GM18873 (cell line): ENCODE results near the gene ZC3H18.
"Not testable (repeated sequence)": the region's sequence is repeated elsewhere in the genome, so short reads cannot be mapped to it uniquely, and the experiment has no call there.

ENCODE experiments used
- ATAC-seq: cut with Tn5 transposase; IDR thresholded peaks from one replicate; pipeline ENCODE4 v1.9.1; 2021; ENCODE audit warnings: mild to moderate bottlenecking, moderate library complexity, moderate number of reproducible peaks; ENCODE audit not compliant: unreplicated experiment, low FRiP score

Gene ZC3H18

DNA sequence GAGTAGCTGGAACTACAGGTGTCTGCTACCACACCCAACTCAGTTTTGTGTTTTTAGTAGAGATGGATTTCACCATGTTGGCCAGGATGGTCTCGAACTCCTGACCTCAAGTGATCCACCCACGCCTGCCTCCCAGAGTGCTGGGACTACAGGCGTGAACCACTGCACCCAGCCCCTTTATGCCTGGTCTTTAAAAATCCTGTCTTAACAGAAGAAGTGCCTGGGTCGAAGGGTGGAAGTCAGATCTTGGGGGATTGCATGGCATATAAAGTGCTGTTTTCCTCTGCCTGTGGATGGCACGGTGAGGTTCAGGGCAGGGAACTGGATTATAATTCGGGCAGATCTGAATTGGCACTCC lies 30.3 kb downstream of the ZC3H18 start:
- no peak for ATAC-seq

DNA sequence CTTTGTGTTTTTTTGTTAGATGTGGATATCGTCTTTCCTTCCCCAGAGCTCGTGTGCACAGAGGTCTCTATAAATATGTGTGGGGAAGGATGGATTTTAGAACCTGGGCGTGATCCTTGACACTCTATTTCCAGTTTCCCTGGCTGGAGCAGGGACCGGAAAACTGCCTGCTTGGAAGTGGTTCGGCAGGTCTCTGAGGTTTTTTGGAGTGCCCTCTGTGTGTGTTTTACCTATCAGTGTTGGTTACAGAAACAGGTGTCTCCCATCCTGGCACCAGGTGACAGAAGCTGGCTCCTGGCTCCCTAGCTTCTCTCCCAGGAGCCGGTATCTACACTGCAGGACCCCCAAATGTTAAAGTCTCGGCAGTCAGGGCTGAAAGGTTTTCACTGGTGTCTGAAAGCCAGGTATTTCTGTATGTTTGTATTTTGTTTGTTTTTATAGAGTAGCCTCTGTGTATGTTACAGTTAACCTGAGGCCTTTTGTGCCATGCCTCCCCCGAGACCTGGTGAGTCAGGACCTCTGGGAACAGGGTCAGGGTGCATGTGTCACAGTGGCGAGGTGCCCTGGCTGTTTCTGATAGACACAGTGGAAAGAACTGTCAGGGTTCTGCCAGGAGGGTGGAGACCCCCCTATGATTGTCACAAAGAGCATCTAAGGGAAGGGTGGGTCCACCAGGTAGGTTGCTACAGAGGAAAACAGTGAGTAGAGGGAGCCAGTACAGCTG lies 31.3 kb downstream of the ZC3H18 start:
- no peak for ATAC-seq

DNA sequence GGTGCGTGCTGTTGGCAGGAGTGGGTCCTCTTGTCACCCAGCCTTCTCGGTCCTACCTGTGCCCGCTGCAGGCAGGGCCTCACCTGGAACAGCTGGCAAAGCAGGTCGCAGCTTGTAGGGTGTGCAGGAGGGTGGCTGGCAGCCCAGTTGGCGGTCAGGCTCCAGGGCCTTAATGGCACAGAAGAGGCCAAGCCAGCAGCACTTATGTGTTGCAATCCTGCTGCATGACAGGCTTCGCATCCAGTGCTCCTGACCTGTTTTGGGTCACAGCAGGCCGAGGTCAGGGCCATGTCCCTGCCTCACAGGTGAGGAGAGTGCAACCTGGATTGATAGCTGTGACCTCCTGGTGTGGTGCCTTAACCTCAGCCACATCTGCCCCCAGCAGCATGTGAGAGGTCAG lies 31.9 kb downstream of the ZC3H18 start:
- ATAC-seq, result no peak

DNA sequence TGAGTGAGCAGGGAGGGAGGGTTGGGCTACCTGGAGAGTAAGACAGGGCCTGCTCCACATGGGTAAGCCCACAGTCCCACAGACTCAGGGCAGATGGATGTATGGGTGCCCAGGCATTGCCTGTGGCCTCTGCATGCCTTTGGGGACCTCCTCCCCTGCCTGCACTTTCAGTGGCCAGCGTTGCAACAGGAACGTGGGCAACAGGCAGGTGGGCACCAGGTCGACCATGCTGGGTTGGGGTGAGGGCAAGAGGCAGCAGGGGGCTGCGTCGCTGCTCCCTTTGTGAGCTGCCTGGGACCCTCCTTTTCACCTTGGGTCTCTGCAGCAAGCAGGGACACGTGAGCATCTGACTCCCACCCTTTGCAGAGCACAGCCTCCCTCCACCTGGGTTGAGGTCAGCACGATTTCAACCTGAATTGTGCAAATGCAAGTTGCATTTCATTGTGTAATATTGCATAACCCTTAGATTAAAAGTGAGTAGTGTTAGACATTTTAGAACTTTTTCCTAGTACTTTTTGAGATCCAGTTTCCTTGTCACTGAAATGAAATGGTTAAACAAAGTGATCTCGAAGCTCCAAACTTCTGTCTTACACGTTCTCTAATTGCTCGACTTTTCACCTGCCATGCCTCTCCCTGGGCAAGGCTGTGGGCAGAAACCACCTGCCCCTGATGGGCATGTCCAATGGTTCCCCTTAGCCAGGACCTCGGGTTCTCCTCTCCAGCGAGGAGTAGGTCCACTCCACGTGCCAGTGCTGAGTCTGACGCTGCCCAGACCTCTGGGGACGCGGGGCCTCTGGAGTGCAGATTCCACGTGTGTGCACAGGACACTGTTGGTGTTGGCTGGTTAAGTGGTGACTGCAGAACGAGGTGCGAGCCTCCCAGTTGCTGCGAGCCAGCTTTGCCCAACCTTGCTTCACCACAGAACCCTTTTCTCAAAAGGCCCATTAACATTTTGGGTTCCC lies 35.3 kb downstream of the ZC3H18 start:
- no peak for ATAC-seq

DNA sequence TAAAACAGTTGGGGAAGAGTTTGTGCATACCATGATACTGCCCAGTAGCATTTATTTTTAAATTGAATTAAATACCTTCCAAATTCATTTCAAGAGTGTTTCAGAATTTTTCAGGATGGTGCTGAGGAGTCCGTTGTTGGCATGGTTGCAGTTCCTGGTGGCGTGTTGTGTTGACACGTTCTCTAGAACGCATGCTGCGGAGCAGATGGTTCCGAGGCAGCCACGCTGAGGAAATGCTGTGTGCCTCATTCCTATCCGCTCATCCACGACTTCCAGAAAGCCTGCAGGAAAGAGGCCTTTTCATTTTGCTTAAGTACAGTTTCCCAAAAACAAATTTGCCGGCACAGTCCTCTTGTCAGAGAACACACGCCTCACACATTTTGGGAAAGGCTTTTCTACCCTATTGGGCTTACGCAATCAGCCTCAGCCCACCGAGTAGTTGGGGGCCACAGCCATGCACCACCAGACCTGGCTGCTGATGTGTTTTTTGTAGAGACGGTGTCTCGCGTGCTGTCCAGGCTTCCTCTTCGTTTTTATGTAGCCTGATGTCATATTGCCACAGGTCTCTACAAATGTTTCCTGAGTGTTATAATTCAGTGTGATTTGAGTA lies 36.0 kb downstream of the ZC3H18 start:
- ATAC-seq, result no peak

DNA sequence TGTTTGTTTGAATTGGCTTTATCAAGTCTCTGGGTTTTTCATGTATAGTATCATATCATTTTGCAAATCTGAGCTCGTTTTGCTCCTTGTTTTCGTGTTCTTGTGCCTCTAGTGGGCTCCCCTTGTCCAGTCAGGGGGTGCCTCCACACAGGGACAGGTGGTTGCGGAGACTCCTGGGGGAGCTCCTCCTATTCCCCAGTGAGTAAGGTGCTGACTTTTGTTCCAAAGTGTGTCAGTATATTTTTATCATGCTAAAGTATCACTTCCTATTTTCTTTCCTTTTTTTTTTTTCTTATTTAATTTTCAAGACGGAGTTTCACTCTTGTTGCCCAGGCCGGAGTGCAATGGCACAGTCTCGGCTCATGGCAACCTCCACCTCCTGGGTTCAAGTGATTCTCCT lies 37.9 kb downstream of the ZC3H18 start:
- ATAC-seq, result no peak

DNA sequence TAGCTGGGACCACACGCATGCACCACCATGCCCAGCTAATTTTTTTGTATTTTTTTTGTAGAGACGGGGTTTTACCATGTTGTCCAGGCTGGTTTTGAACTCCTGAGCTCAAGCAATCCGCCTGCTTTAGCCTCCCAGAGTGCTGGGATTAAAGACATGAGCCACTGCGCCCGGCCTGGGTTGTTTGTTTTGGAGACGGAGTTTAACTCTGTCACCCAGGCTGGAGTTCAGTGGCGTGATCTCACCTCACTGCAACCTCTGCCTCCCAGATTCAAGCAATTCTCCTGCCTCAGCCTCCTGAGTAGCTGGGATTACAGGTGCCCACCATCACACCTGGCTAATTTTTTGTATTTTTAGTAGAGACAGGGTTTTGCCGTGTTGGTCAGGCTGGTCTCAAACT lies 39.2 kb downstream of the ZC3H18 start:
- not testable (repeated sequence) for ATAC-seq

DNA sequence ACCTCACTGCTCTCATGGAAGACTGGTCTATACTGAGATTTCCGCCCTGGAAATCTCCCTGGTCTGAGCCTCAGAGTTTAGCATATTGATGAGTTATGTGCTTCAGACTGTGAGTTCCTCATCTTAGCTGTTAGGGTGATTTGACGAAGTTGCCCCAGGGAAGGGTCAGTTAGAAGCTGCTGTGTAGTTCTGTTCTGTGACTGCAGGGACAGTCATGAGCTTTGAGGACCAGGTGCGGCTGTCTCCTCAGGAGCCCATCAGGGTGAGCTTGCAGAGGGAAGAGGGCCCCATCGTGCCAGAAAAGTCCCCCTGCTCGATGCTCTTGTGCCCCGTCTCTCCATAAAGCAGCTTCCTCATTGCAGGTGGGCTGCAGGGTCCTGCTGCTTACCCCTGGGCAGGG lies 39.9 kb downstream of the ZC3H18 start:
- no peak for ATAC-seq

DNA sequence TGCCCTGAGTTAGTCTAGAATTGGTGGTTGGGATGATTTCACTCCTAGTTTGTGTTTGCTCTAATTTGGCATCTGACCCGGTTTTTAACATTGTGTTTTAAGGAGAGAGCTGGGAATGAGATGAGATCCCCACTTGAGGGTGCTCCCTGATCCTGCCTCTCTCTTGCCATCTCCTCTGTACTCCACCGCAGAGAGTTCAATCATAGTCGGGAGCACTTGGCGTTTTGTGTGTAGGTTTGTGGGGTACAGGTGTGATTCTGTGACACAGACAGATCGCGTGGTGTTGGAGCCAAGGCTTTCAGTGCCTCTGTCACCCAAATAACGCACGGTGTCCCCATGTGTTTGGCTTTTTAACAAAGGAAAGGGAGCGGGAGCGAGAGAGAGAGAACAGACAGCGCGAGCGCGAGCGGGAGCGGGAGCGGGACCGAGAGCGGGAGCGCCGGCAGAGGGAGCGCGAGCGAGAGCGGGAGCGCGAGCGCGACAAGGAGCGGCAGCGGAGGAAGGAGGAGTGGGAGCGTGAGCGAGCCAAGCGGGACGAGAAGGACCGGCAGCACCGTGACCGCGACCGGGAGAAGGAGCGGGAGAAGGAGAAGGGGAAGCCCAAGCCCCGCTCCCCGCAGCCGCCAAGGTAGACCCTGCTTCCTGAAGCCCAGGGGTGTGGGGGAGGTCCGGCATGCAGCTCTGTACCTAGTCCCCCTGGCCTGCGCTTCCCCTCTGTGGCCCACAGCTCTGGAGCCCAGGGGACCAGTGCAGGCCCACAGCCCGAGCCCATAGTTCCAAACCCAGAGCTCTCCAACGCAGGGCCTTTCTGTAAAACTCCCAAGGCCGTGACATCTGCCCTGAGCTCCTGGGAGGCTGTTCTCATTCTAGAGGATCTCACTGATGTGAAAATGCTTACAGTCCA lies 41.0 kb downstream of the ZC3H18 start:
- no peak for ATAC-seq

DNA sequence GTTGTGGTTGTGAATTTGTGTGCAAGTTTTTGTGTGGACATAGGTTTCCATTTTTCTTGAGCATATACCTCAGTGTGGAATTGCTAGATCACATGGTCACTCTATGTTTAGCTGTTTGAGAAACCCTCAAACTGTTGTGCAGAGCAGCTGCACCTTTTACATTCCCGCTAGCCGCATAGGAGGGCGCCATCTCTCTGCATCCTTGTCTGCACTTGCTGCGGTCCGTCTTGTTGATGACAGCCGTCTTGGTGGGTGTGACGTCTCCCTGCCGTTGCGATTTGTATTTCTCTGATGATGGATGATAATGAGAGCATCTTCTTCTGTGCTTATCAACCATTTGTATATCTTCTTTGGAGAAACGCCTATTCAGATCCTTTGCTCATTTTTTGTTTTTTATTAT lies 43.1 kb downstream of the ZC3H18 start:
- no peak for ATAC-seq

DNA sequence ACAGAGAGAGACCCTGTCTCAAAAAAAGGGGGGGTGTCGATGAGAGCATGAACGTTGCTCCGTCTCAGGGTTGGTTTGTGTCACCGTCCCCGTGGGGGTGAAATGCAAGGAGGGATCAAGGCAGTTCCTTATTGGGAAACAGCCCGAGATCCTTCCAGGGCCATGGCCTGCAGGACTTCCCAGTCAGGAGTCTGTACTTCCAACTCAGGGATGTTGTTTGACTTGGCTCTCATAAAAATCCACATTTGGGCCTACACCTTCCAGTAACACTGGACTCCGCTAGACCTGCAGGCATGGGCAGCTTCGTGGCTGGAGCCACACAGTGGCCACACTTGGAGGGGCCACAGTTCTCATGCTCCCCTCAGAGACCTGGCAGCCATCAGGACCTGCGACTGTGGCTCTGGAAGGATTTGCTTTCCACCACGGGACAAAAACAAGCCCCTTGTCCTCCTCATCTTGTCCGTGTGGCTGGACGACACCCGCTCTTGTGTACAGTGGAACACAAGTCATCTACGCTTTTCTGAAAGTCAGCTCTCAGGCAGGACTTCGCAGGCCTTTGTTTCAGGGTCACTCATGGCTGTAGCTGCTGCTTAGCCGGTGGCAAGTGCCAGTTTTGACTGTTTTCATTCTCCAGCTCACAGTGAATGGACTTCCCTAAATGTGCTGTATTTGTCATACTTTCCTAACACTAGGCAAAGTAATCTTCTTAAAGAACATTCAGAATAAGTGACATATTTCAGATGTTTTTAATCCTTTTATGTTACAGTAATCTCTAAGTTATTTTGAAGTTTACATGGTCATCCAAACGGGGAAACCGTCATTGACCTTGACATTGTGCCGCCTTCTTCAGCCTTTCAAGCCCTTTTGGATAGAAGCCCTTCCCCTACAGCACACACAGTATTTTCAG lies 44.0 kb downstream of the ZC3H18 start:
- ATAC-seq, result no peak

DNA sequence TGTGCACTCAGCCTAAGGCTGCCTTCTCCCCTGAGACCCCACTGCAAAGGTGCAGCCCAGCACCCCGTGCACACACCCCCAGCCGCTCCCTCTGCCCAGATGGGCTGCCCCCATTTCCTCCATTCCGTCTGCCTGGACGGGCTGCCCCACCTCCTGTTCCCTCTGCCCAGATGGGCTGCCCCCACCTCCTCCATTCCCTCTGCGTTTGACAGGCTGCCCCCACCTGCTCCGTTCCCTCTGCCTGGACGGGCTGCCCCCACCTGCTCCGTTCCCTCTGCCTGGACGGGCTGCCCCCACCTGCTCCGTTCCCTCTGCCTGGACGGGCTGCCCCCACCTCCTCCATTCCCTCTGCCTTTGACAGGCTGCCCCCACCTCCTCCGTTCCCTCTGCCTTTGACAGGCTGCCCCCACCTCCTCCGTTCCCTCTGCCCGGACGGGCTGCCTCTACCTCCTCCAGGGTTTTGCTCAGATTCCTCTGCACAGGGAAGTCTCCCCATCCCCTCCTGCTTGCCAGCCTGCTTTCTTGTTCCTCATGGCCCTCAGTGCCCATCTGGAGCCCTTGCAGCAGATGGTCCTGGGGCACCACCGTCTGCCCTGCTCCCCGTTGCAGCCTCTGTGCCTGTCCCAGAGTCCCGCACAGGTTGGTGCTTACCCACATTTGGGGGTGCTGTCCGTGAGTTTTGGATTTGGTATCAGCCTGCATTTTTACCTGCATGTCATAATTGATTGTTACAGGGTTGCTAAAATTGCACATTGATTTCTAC lies 44.8 kb downstream of the ZC3H18 start:
- ATAC-seq, result no peak

DNA sequence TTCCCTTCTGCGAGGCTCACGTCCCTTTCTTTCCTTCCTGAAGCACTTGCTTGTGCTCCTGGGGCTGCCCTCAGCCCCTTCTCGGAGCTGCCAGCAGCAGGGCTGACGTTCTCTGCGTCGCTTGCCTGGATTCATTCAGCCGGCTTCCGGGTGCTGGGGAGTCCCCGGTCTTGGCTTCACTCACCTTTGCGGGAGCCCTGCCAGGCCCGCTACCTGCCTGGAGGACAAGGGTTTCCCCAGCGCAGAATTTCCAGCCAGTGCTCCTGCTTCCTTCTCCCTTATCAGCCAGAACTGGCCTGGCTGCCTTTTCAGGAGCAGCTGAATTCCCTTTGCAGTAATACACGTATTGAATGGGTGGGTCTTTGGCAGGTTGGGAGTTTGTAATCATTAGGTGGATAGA lies 46.1 kb downstream of the ZC3H18 start:
- ATAC-seq, result no peak

DNA sequence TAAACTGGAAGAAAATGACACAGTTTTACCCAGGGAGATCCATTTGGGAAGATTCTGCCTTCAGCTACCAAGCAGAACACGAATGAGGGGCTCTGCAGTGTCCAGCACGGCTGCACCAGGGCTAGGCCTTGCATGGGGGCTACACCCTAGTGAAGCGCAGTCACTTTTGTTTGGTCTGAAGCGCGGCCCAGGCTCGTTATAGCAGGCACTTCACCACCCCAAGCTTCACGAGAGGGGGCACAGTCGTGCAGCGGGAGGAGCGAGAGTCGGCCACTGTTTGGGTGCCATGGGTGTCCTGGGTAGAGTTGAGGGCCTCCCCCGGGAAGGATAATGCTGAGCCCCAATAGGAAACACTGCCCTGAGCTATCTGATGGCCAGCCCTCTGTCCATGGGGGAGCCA lies 46.5 kb downstream of the ZC3H18 start:
- ATAC-seq, result no peak

DNA sequence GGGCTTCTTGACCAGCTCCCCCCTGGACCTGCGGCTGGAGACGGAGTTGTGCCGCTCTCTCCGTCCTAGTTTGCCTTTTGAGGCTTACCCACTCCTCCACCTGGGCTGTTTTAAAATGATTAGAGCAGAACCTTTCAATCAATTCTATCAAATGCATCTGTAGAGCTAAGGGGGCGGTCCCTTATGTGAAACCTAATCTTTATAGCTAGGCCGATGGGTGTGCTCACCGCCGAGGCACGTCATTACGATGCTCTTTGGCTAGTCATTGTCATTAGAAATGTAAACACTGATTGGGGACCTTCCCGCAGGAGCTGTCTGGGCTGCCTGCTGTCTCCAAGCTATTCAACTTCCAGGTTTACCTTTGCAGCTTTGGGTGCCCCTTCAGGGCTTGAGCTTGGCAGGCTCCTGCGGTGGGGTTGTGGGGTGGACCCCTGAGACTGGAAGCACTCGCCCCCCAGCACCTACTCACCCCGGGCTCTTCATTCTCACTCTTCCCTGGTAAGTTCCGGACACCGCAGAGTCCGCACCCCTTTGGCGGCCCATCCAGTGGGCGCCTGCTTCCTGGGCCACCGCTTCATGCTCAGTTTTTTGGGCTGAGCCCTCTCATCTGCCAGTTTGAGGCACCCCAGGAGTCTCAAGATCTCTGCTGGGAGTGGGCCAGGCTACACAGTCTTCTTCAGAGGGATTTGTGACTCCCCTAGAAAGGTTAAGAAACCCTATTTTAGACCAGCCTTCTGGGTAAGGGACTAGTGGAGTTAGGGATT lies 47.2 kb downstream of the ZC3H18 start:
- ATAC-seq, result no peak

DNA sequence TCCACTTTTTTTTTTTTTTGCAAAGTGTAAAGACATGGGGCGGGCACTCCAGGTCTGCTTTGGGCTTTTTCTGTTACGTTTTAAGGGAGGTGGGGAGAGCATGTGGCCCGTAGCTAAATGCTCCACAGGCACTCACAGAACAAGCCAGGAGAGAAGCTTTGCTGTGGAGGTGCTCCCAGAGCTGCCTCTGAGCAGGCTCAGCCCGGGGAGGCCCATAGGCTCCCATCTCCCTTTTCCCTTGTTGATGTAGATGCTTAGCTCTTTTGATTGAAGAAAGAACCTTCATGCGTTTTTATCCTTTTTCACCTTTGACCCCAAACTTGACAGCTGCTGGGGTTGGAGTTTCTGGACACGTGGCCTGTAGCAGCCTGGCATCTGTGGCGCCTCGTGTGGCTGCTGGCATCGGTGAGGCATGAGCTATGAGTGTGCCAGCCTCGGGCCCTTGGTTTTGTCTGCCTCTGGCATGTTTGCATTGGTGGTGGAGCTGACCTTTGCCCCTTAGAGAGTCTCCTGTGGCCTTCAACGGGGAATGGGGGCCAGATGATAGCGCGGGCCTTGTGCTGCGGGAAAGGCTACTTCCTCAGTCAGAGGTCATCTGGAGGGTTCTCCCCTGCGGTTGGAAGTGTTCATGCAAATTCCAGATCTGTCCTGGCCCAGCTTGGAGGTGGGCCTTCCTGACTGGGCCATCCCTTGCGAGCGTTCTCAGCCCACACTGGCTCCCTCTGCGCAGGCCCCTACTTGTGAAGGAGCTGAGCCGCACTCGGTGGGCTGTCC lies 48.2 kb downstream of the ZC3H18 start:
- ATAC-seq, result no peak

DNA sequence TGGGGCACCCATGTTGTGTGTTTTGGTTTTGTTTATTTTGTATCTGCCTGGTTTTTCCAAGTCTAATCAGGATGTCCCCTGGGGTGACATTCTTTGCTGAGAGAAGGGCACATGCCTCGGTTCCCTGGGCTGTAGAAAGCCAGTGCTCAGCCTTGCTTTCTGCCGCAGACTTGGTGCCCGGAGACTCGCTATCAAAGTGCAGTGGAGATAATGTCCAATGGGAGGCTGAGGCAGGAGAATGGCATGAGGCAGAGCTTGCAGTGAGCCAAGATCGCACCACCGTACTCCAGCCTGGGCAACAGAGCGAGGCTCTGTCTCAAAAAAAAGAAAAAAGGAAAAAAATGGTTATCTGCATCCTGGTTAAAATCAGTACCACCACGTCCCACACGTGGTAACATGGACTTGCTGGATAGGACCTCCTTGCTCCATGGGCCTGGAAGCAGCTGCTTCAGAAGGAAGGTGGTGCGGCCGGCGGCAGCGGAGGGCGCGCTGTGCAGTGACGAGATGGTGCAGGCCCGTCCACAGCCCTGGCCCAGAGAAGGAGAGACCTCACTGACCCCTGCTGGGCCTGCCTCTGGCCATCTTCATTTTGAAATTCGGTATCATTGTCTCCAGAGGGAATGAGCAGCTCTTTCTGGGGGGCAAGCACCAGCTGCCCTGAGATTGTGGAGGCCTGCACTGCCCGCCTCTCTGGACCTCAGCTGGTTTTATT lies 48.9 kb downstream of the ZC3H18 start:
- no peak for ATAC-seq
